IPS-NIHi11 (cell line): ENCODE results near the gene RDH5.

Experiments
- DNase-seq: peaks from one replicate; pipeline ENCODE4 v3.0.0; 2012; ENCODE audit warnings: mixed read lengths, low spot score

RDH5 gene

GRCh38 chr12:55696796-55697462 lies 23.3 kb upstream of the RDH5 start:
- DNase-seq = no peak

DNA sequence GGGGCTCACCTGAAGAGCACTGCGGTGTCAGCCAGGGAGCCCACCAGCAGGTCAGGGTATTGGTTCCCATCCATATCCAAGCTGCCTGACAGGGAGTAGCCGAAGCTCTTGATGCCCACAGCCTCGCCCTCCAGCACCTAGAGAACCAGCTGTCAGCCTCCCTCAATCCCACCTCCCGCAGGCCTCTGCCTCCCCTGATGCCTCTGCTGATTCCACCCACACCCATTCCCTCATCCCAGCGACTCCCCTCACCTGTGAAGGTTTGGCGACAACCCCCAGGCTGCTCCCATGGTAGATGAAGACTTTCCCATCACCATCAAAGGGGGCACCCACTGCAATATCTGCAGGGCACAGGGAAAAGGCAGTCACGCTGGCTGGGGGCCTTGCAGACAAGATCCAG lies 22.5 kb upstream of the RDH5 start:
- no peak for DNase-seq

DNA sequence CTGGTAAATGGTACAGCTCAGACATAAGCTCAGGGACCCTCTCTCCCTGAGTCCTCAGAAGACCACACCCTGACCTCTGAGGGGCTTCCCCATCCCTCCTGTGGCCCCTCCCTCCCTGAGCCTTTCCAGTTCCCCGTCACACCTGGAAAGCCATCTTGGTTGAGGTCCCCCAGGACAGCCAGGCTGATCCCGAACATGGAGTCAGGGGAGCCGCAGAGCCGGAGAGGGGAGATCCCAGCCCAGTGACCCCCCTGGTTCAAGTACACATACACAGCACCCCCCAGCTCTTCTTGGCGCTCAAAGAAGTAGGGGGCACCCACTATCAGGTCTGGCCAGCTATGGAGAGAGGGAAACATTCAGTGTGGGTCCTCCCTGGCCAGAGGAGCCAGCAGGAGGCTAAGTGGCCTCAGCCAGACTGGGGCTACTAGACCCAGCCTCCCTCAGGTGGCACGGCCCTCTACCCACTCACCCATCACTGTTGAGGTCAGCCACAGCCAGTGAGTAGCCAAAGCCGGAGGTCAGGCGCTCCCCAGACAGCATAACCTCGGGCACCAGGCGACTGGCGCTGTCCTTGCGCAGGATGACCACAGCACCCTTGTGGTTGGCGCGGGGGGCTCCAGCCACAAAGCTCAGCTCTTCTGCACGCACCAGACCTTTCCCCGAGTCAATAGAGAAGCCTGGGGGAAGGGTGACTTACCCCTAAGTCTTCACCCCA lies 21.8 kb upstream of the RDH5 start:
- DNase-seq = no peak

DNA sequence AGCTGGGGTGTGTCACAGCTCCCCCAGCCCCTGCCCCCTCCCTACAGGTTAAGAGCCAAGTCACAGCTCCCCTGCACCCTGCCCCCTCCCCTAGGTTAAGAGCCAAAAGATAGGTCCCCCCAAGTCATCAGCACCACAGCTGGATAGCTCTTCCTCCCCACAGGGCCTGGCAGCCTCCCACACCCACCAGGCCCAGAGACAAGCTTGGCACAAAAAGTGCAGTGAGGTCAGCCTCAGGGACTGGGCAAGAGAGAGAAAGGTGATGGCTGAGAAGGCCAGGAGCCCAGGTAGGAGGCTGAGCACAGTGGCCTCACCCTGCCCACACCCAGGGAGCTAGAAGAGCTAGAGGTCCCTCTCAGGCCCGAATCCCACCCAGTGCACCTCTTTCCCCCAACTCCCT lies 21.2 kb upstream of the RDH5 start:
- no peak for DNase-seq

DNA sequence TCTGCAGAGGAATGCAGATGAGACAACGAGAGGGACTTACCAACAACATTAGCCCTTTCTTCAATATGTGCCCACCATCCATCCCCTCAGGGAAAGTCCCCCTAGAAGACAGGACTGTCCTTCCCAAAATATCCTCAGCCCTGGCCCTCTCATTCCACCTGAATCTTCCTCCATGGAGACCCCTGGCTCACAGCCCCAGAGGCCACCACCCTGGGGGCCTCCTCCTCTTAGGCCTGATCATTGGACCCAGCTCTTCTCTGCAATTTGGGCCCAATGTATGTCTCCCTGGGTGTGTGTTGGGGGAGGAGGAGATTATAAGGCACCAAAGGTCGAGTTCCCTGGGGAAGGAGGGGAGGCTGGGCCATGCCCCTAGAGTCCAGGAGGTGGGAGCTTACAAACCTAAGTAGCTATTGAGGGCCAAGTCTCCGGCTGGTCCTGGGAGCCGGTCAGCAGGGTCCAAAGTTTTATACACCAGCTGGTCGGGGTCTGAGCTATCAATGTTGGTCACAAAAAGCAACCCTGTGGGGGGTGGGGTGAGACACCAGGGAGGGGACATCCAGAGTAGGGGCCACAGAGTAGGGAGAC lies 20.6 kb upstream of the RDH5 start:
- no peak for DNase-seq

DNA sequence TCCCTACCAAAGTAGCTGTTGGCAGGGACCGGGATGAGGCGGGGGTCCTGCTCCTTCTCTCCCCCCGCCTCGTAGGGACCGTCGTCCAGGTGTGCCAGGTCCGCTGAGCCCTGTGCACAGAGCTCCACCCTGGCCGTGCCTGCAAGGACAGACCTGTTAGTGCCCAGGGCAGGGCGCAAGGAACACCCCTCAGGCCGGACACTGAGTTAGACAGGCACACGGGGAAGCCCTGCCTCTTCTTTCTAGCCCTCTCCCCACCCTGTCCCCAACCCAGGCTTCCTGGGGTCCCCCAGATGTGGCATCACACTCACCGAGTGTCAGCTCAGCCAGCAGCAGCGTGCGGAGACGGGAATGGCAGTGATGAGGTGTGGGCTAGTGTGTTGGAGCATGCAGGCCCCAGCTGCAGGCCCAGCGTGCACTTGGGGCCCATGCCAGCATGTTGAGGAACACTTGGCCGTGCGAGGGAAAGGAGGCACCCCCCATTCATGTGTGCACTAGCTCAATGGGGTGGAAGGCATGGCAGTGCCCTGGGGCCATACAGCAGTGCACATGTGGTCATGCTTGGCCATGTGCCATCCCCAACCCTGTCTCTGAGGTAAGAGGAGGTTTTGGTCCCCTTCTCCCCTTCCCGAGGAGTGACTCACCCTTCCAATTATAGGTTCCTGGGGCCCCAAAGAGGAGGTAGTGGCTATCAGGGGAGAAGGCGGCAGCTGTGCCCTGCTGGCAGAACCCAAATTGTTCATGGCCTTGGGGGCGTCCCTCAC lies 19.8 kb upstream of the RDH5 start:
- DNase-seq = no peak

DNA sequence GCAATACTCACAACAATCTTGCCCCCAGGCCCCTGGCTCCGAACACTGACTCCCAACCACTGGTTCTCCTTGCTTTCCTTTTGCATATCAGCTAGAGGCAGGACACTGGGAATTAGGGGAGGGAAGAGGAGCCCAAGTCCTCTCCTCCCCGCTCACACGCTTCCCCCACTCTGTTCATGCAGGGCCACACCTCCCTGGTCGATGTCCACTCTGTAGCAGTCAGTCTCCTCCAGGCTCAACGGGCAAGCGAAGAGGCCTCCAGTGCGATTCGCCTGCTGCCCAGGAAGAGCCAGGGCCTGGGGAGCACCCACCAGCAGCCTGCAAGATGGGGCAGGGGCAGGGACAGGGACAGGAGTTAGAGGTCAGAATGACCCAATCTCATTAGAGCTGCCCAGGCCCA lies 17.3 kb upstream of the RDH5 start:
- DNase-seq = no peak

GRCh38 chr12:55703288-55703687 lies 16.9 kb upstream of the RDH5 start:
- DNase-seq = no peak

DNA sequence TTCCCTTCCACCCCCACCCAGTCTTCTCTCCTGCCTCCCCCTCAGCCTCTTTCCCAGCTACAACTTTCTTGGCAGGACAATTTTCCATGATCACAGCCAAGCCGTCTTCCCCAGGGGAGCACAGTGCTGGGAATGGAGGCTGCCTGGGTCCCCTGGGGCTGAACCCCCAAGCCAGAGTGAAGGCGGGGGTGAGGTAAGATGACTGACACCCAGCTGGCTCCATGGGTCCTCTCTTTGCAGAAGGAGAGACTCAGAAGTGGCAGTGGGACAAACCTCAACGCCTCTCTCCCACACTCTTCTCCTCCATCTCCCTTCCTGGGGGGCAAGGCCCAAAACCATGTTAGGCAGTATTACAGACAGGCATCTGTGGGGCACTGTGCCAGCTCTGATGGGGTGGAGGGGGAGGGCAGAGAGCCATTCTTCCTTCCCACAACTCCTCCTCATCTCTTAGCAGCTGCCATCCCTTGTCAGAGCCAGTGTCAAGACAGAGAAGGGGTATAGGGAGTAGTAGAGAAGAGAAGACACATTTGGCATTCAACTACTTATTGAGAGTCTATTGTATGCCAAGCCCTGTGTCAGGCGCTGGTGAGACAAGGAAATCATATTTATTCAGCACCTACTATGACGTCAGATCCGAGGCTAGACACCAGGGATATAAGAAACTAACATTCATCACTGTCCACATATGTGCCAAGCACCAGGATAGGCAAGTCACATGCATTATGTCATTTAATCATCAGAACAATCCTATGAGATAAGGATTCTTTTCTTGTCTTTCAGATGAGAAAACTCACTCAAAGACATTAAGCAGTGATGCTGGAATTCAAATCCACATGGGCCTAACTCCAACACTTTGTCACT lies 16.1 kb upstream of the RDH5 start:
- no peak for DNase-seq

DNA sequence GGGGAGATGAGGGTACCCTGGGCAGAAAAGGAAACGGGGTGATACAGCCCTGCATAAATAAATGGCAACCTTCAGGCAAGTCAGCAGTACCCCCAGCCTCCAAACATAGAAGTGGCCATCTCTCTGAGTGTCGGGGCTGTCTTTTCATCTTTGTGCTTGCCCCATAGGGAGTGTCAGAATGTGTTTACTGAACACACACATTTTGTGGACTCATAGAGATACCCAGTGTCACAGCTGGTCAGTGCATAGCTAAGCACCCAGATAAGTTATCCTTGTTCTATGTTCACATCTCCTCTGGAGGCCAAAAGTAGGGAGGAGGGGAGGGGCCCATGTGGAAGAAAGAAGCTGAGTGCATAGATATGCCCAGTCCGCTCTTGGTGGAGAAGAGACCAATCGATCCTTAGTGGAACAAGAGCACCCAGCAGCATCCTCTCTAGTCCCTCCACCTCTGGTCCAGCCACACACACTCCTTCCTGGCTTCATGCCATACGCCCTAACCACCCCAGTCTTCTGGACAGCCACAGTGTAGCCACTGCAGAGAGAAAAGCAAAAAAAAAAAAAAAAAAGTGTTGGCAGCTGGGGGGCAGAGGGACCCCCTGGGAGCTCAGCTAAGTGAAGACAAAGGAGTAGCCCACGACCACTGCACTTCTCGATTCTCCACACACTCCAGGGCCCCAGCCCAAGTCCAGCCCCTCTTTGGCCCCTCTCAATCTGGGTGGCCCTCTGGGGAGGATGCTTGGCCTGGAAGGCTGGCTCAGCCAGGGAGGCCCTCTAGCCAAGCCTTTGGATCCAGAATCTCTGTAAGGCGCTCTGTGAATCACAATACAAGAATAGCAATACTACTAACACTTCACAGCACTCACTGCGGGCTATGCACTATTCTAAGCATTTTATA lies 15.1 kb upstream of the RDH5 start:
- DNase-seq = no peak

- DNase-seq = peak; percentile 77
Measured at GRCh38 chr12:55705782-55706402, 14.3 kb upstream of the RDH5 start.

GRCh38 chr12:55706568-55707218 lies 13.5 kb upstream of the RDH5 start:
- DNase-seq = no peak

DNA sequence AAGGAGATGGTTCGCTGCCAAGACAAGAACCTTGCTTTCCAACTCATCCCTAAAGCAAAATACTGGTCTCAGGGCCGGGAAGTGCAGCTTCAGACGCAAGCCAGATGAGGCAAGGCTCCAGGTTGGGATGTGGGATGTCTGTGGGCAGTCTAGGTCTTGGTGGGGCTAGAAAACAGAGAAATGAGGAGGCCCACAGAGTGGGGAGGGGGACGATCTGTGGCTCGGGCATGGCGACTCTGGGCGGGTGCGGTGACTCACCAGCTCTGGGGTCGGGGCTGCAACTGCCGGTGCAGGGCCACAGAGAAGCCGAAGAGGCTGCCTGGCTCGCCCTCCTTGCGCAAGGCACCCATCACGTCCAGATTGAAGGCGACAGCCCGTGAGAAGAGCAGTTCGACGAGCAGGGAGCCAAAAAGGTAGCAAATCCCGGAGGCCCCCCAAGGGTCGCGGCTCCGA lies 12.9 kb upstream of the RDH5 start:
- DNase-seq = peak; percentile 66

DNA sequence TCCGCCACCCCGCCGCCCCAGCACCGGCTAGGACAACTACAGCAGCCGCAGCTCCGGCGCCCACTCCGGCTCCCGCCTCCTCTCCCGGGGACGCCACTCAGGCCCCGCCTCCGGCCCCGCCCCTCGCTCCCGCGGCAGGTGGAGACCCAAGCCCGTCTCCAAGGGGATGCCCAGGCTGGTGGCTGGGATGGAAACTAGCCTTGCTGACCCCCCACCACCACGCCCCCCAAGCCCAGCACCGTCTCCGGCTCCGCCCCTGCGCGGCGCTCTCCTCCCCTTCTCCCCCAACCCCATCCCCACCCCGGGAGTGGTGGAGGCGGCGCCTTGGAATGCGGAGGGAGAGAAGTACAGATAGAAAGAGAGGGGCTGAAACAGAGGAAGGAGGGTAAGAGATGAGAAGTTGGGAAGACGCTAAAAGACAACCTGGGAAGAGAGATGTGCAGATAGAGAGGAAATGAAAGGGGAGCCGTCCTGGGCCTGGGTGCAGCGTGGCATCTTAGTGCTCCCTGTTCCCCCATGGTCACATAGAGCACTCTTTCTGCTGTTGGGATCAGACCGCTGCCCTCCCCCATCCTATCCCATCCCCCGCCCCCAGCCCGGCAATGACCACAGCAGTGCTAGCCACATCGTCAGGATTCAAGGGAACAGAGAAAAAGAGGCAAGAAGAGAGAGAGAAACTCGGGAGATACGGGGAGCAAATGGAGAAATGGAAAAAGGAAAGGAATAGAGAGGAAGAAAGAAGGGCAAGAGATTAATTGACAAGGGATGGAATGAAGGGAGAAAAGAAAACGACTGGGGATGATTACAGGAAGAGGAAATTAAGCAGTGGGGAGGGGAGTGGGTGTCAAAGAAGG lies 12.1 kb upstream of the RDH5 start, which contains the start of gene ITGA7:
Gene ITGA7 (minus strand): TSS at position 64 of the 854 bp plus-strand sequence. CDS start 222 bp downstream, outside the sequence.
- peak; percentile 98 for DNase-seq

DNA sequence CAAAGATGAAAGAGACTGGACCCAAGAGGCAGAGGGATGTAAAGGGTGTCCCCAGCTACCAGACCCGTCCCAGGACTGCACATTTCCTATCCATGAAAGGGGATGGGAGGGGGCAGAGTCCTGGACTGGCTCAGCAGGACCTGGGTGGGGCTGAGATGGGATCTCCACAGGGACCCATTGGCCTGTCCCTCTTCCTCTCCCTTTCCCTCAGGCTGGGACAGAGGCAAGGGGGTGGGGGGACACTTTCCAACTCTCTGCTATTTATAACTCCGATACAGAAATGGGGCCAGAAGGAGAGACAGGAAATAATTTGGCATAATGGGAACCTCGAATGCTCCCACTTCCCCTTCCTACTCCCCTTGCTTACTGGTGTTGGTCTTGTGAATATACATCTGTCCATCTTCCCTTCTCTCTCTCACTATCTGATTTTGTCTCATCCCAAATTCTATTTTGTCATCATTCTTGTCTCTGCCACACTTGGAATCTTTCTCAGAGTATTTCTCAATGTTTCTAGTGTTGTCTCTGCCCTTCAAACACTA lies 11.4 kb upstream of the RDH5 start:
- DNase-seq = no peak

DNA sequence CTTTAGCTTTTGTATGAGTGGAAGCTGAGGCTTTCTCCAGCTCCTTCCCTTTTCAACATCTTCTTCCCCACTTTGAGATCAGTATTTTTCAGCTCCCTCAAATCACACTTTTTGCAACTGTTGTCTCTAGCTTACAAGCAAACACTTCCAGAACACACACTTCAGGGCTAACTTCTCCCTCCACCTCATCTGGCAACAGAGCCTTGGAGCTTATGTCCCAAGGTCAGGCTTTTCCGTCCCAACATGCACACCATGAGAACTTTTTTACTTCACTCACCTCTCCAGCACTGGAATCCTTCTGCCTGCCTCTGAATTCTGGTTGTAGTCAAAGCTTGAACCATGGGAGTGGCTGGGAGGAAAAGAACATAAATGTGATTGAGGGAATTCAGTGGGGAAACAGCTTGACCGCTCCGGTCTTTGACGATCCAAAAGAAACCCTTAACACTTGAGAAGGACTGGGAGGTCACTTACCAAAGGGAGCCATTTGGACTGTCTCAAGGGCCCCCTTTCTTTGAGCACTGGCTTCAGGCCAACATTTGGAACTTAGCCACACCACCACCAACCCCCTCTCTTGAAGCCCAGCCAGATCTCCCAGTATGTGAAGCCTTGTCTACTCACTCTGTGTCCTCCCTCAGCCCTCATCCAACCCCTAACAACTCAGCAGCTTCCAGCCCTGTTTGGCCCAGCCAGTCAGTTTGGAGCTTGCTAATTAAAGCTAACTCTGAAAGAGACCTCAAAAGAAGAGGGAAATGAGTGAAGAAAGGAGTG lies 8.2 kb upstream of the RDH5 start:
- DNase-seq = no peak

DNA sequence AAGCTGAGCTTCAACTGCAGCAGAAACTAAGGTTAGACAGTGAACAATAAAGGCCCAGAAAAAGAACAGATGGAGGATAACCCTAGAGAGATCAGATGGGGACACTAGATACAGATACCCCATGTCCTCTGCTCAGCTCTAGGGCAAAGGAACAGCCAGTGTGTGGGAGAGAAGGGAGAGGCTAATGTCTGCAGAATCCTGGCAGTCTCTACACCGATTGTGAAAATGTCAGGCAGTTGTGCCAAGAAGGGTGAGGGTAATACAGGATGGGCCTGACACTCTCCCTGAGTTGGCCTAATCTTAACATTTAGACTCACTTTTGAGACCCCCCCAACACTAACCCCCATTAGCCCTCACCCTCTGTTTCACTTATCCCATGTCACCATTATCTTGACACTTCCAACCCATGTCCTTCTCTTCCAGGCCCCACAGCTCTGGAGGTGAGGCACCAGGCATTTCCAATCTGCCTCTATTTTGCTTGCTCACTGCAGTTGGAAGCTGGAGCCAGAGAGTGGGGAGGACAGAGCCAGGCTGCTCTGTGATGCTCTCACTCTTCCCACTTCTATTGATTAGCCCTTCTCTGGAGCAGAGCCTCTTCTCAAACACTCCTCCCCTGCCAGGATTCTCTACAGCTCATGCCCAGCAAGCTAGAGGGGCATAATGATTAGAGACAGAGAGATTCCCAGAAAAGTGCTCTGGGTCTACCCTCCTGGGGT lies 7.3 kb upstream of the RDH5 start:
- DNase-seq = no peak
